Kidney glomerular epithelial cell (primary cell): ENCODE results near the gene HMHB1.
"Not testable (repeated sequence)": the region's sequence is repeated elsewhere in the genome, so short reads cannot be mapped to it uniquely, and the experiment has no call there.

Experiments
- DNase-seq: peaks from one replicate; lab custom pipeline; 2025; lab: John Stamatoyannopoulos, UW

HMHB1 gene

DNA sequence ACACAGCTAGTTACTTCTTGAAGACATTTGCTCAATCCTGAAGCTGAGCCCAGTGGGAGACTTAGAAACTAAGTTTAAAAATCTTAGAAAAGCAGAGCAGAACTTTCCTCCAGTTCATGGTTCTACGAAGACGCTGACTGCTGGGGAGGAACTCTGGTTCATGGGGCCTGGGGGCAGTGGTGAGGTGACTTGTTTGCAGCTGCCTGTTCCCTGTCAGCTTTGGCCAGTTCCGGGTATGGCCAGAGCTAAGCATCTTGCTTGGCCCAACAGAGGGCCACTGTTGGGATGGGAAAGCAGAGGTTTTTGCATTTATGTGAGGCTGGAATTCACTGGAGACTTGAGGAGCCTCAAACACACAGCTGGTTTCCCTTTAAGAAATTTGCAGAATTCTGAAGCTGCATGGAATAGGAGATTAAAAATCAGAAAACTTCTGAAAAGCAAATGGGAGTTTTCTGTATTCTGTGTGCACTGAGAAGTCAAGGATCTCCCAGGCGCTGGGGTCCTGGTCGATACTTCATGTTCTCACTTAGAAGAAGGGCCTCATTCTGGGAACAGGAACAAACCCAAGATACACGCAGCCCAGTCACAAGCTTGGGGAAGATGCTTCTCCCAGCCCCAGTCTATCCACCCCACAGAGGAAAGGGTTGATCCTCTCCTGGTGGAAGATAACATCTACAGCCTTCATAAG lies 10.6 kb upstream of the HMHB1 start:
- DNase-seq, result no peak

DNA sequence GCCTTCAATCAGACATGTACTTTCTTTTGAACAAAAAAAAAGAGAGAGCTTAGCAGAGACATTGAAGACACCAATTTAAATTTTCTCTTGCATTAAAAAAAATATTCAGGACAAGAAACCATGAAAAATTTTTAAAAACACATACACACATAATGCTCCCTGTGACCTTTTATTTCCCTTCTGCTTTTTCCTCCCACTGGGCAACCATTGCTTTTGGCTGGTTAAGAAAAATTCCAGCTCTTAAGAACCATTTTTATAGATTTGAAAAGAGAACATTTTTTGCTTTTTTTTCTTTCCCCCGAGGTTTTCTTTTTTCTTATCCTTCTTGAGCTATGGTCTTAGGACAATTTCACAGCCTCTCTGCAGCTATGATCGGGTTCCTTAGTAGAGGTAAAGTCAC lies 6.1 kb upstream of the HMHB1 start:
- DNase-seq, result no peak

DNA sequence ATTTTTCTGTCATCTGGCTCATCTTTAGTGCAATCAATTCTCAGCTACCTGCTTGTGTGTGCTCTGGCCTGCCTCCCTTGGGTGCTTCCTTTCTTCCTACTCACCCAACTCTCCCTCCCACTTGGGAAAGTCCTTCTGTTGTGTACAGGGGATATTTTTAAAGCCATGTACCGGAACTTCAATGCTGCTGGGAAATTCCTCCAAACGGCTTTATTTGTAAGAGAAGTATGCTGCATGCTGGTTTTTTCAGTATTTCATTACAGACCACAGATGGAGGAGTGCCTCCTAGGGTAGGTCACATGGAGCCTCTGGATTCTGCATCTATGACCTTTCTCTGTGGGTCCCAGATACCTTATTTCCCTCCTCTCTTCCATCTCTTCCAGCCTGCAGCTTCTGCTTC lies 5.4 kb upstream of the HMHB1 start:
- DNase-seq, result peak; percentile 55

DNA sequence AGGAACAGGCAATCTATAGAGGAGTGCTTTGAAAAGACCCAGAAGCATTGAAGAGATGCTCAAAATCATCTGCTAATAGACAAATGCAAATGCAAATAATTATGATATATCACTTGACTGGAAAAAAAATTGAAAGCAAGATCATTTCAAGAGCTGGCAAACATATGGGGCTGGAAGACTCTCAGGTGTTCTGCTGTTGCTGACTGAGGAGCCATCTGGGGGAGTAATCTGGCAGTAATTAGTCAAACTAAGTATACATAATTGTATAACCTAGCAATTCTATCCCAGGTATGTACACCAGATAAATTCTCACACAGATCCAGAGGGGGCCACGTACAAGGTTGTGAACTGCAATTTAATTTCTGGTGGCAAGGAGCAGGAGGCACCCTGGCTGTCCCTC lies 4.6 kb upstream of the HMHB1 start:
- no peak for DNase-seq

DNA sequence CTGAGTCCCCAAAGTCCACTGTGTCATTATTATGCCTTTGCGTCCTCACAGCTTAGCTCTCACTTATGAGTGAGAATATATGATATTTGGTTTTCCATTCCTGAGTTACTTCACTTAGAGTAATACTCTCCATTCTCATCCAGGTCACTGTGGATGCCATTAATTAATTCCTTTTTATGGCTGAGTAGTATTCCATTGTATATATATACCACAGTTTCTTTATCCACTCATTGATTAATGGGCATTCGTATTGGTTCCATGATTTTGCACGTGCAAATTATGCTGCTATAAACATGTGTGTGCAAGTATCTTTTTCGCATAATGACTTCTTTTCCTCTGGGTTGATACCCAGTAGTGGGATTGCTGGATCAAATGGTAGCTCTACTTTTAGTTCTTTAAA lies 4.4 kb downstream of the HMHB1 start:
- not testable (repeated sequence) for DNase-seq

GRCh38 chr5:143819716-143820115 lies 7.8 kb downstream of the HMHB1 start:
- DNase-seq, result no peak

GRCh38 chr5:143820451-143820850 lies 8.5 kb downstream of the HMHB1 start:
- DNase-seq, result no peak

DNA sequence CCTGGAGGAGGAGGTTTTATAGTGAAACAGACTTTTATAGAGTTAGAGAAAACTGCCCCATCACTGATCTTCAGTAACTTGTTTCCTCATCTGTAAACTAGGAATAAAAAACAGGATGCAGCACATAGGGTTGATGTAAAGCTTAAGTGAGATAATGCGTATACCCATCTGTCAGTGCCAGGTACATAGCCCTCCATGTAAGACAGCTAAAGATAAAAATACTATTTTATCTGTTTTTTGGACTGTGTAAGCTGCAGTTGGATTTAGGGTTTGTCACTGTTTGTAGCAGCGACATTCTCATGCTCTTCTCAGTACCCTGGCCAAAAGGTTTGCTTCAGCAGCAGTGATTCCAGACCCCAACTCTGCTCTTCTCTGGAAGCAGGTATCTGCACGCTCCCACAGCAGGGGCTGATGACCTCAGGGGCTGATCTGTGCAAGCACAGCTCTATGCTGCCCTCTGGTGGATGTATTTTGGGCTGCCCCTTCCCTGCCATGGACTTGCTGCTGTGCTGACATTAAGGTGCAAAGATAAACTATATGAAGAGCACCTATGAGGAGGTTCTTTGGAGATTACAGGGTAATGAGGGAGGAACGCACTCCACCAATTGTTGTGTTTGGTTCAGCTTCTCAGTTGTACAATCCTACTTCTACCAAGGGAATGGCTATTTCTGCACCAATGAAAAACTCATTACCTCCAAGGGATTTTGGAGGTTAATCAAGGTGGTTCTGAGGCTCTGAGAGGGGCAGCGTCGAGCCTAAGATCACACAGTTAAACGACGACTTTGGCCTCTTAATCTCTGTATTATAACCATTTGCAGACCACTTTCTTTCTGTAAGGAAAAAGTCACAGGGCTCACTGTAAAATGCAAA lies 13.1 kb downstream of the HMHB1 start:
- peak; percentile 44 for DNase-seq

GRCh38 chr5:143826951-143827444 lies 15.0 kb downstream of the HMHB1 start:
- DNase-seq, result peak; percentile 65

GRCh38 chr5:143828710-143829109 lies 16.7 kb downstream of the HMHB1 start:
- DNase-seq, result no peak

- no peak for DNase-seq
Measured at GRCh38 chr5:143833177-143833576, 21.2 kb downstream of the HMHB1 start.

GRCh38 chr5:143835251-143835650 lies 23.3 kb downstream of the HMHB1 start:
- no peak for DNase-seq

- no peak for DNase-seq
Measured at GRCh38 chr5:143836161-143836725, 24.3 kb downstream of the HMHB1 start.

DNA sequence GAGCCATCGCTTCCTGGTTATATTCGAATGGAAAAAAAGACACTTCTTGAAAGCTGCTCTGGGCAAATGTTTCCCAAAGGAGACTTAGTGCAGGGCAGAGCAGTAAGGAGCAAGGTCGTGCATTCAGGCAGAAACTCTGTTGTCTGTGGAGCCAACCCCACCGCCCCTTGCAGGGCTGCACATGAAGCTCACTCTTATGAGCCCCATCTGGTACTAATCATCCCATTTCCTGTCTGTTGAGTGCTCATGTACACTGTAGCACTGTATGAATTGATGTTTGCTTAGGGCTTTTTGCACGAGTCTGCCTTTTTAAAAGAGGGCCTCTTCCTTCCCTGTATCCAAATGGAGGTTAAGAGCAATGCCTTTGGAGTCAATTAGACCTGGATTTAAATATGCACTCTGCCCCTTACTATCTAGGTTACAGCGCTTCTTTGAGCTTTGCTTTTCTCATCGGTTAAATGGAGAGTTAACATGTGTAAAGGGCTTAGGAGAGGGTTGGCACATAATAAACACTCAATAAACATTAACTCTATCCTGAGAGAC lies 25.4 kb downstream of the HMHB1 start:
- no peak for DNase-seq

GRCh38 chr5:143841446-143841845 lies 29.5 kb downstream of the HMHB1 start:
- no peak for DNase-seq

DNA sequence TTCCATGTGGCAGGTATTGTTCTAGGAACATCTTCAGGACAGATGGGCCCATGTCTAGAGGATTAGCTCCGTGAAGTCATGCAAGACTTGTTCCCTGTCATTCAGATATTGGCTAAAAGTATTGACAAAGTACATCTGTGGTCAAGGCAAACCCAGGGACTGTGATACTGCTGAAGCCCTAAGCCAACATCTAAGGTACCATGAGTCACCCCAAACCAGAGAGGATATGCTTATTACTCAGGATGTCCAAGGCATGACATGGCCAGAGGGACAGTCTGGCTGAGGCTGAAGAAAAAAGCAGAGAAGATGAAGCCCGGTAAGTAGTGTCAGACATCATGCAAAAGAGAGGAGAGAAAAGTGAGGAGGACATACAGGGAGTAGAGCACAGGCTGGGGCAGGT lies 31.0 kb downstream of the HMHB1 start:
- no peak for DNase-seq

DNA sequence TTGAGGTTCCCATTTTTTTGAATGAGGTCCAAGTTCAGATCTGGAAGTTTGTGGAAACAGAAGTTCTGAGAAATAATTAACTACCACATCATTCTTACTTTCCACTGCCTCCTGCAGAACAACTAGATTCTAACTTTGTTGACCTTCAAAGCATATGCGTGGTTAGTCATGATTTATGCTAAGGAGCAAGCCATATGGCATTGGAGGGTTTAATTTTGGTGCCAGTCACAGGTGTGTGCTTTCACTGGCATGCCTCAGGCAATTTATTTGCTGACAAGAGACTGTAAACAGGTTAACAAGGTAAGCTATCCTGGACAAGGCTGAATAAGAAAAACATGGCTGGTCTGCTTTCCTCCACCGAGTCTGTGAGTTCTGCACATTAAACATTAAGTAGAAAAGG lies 31.5 kb downstream of the HMHB1 start:
- DNase-seq, result no peak

DNA sequence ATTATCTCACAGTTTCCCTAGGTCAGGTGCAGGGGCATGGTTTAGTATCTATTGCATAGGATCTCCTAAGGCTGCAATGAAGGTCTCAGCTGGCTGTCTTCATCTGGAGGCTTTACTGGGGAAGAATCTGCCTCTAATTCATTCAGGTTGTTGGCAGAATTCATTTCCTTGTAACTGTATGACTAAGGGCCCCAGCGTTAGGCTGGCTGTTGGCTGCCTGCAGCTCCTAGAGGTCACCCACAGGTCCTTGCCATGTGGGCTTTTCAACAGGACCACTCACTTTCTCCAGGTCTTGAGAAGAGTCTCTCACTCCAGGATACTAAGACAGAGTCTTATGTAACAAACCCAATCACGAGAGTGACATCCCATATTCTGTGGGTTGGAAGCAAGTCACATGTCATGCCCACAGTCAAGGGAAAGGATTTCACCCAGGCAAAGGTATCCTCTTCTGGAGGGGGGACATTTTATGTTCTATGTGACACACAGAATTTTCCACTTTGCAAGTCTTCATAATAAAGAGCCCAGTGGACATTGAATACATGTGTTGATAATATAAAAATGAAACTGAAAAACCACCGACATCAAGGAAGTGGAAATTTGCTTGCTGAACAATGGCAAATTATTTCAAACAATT lies 38.2 kb downstream of the HMHB1 start:
- no peak for DNase-seq

- DNase-seq, result no peak
Measured at GRCh38 chr5:143851383-143851782, 39.4 kb downstream of the HMHB1 start.

DNA sequence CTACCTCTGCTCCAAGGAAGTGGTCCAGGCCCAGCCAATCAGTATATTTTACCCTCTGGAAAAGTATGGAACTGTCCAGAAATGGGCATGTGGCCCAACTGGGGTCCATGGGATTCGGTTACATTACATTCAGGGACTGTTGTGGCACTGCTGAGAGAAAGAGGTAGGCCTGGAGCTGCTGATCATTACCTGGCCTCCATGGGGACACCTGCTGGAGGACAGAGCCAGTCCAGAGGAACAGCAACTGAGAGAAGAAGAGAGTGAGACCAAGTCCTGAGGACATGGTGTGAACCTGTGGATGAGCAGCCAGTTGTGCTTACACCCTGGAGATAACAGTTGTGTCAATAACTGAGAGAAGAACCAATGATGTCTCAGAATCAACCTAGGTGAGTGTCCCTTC lies 48.2 kb downstream of the HMHB1 start:
- no peak for DNase-seq

GRCh38 chr5:143862271-143862670 lies 50.3 kb downstream of the HMHB1 start:
- DNase-seq, result no peak

DNA sequence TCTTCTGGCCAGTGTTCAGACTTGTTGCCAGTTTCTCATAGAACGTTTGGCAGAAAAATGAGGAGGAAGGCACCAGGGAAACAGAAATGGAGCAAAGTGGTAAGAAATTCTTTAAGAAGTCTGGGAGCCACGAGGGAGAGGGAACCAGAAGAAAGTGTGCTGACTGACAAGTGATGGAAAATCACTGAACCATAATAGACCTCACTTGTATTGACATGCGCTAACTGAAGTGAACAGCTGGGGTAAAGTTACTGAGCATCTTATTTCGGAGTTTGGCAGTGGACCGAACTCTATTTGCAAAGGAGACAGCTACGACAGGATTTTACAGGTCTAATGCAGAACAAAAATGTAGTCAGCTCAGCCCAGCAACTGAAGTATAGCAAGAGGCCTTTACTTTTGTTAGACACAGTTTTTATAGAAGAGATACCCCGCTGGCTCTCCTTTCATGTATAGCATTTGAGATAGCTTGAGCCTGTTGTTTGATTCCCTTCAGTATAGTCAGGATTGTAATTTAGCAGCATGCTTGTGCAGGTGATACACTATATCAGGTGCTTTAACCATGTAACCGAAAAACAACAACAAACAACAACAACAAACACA lies 53.6 kb downstream of the HMHB1 start:
- DNase-seq, result no peak
